ENCODE results near the gene CHADL.

DNA sequence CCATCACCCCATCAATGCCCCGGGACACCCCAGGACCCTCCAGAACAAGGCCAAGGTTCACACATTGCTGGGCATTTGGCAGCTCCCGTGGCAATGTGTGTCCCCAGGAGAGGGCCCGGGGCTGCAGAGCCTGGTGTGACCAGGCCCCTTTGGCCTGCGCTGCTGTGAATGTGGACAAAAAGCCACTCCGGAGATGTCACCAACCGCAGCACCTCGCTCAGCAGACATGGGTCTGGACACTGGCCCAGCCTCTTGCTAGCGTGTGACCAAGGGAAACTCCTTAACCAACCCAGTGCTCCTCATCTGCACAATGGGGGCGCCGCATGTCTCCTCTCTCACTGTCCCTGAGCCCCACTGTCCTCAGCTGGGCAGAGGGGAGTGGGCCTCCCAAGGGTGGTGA is 8.0 kb upstream of the CHADL start:
- no peak for TF ChIP-seq CTCF (conservative IDR thresholded peaks at IDR 0.05)
- no peak for TF ChIP-seq ZFX (IDR thresholded peaks at IDR 0.05)
